Parathyroid adenoma (tissue), 2 donors: Measurements from ENCODE around the gene CHCHD3.

Experiments
- H2AFZ ChIP-seq: fragments of 300-600 bp; sonication (generic); one replicate; pipeline ENCODE4 v1.7.0; 2017; ENCODE audit warnings: antibody characterized with exemption, mild to moderate bottlenecking
- H3K27ac ChIP-seq: fragments of 300-600 bp; sonication (generic); one replicate; pipeline ENCODE4 v1.7.0; 2017
- H3K27me3 ChIP-seq: fragments of 300-600 bp; sonication (generic); one replicate; pipeline ENCODE4 v1.7.0; 2017; ENCODE audit warnings: low read length; ENCODE audit not compliant: control insufficient read depth, insufficient read depth
- H3K36me3 ChIP-seq: fragments of 300-600 bp; sonication (generic); one replicate; pipeline ENCODE4 v1.7.0; 2017; ENCODE audit warnings: low read length; ENCODE audit not compliant: control insufficient read depth, insufficient read depth
- H3K4me1 ChIP-seq: fragments of 300-600 bp; sonication (generic); one replicate; pipeline ENCODE4 v1.7.0; 2017; ENCODE audit warnings: control low read depth
- H3K4me2 ChIP-seq: fragments of 300-600 bp; sonication (generic); one replicate; pipeline ENCODE4 v1.7.0; 2017; ENCODE audit warnings: low read length
- H3K4me3 ChIP-seq: fragments of 300-600 bp; sonication (generic); one replicate; pipeline ENCODE4 v1.7.0; 2017; ENCODE audit warnings: low read depth, low read length
- H3K79me2 ChIP-seq: fragments of 300-600 bp; sonication (generic); one replicate; pipeline ENCODE4 v1.7.0; 2017; ENCODE audit warnings: control low read depth
- H3K9ac ChIP-seq: fragments of 300-600 bp; sonication (generic); one replicate; pipeline ENCODE4 v1.7.0; 2017; ENCODE audit warnings: mild to moderate bottlenecking
- H3K9me3 ChIP-seq: fragments of 300-600 bp; sonication (generic); one replicate; pipeline ENCODE4 v1.7.0; 2017; ENCODE audit warnings: low read length; ENCODE audit not compliant: control insufficient read depth
- TF ChIP-seq, protein P1 (sequence below): fragments of 300-600 bp; sonication (generic); IDR thresholded peaks from one replicate; pipeline ENCODE4 v1.7.0; 2017; ENCODE audit warnings: antibody characterized with exemption, mild to moderate bottlenecking
- donor health status: primary hyperparathyroidism.

The CHCHD3 gene

DNA sequence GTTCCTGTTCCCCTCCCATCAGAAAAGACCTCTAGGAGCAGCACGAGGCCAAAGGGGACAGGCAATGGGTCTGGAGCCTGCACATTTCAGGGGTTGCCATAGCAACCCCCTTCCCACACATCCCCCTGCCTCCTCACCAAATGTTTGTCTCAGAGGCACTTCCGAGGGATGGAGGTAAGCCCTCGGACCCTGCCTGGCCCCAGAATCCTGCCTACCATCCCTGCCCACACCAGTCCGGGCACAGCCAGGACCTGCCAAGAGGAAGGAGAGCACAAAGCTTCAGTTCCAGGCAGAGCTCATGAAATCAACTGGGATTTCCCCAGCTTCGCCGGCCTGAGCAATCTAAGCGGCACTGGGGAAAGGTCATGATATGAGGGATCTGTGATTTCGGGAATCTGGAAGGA, 330.6 kb downstream of the CHCHD3 start:
- no peak overlapping the region for H3K27ac ChIP-seq
- H3K79me2 ChIP-seq: no peaks in the 10 kb centered on the region
- no peak overlapping the region for H3K4me2 ChIP-seq
- peaks cover 3% of the 10 kb centered on the region for H3K4me1 ChIP-seq
- H3K4me3 ChIP-seq: no peak overlapping the region
- H2AFZ ChIP-seq: no peak overlapping the region
- no peaks in the 10 kb centered on the region for H3K9me3 ChIP-seq
- TF ChIP-seq, protein P1, sequence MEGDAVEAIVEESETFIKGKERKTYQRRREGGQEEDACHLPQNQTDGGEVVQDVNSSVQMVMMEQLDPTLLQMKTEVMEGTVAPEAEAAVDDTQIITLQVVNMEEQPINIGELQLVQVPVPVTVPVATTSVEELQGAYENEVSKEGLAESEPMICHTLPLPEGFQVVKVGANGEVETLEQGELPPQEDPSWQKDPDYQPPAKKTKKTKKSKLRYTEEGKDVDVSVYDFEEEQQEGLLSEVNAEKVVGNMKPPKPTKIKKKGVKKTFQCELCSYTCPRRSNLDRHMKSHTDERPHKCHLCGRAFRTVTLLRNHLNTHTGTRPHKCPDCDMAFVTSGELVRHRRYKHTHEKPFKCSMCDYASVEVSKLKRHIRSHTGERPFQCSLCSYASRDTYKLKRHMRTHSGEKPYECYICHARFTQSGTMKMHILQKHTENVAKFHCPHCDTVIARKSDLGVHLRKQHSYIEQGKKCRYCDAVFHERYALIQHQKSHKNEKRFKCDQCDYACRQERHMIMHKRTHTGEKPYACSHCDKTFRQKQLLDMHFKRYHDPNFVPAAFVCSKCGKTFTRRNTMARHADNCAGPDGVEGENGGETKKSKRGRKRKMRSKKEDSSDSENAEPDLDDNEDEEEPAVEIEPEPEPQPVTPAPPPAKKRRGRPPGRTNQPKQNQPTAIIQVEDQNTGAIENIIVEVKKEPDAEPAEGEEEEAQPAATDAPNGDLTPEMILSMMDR: no peak
- H3K36me3 ChIP-seq: no peaks in the 10 kb centered on the region
- no peaks in the 10 kb centered on the region for H3K27me3 ChIP-seq
- H3K9ac ChIP-seq: no peak overlapping the region

DNA sequence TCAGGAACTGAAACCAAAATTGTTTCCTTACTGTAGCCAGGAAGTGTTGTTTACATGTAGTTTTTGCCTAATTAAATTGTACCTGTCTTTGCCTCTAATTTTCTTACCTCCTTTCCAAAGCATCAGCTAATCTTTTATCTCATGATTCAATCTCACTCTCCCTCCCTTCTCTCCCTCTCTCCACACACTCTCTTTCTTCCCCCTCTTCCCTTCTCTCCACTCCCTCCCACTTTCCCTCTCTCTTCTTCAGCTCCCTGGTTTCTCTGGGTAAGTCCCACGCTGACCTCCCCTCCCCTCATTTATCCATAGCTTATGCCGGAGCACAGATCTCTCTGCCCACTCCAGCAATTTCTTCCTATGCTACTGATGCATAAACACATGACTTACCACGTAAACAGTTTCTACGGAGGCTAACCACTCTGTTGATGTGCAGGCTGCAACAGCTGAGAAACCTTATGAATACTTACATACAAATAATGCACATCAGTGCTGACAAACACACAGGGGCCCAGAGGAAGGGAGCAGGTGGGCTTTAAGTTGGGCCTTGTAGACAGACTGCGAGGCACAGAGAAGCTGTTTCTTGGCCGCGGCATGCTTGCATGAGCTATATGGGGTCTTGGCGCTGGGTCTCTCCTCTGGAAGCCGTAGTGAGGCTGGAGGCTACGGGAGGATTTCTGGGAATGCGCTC, 331.2 kb downstream of the CHCHD3 start:
- no peak overlapping the region for H3K4me2 ChIP-seq
- no peak overlapping the region for H3K9ac ChIP-seq

DNA sequence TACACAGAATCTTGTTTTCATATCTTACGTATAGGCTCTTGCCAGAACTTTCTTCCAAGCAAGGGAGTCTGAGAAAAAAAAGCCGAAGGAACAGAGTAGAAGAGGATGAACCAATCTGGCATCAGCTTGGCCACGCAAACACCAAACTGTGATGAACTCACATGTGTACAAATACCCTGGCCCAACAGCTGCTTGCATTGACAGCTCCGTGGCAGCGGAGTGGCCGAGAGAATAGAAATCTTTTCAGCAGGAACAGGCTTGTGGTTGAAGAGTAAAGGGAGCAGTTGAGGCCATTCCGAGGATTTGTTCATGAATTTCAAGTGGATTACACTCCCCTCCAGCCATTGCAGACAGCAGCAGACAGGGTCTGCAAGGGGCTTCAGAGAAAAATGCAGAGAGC, 331.8 kb downstream of the CHCHD3 start:
- H3K4me1 ChIP-seq: peaks cover 3% of the 10 kb centered on the region
- no peaks in the 10 kb centered on the region for H3K79me2 ChIP-seq
- no peaks in the 10 kb centered on the region for H3K9me3 ChIP-seq
- TF ChIP-seq, protein P1: no peak
- no peak overlapping the region for H2AFZ ChIP-seq
- H3K9ac ChIP-seq: no peak overlapping the region
- H3K27me3 ChIP-seq: no peaks in the 10 kb centered on the region
- no peak overlapping the region for H3K27ac ChIP-seq
- H3K4me3 ChIP-seq: no peak overlapping the region
- H3K36me3 ChIP-seq: no peaks in the 10 kb centered on the region
- no peak overlapping the region for H3K4me2 ChIP-seq

More for the DNA sequence above, 331.2 kb downstream of the CHCHD3 start:
- no peak overlapping the region for H3K4me3 ChIP-seq
- no peaks in the 10 kb centered on the region for H3K79me2 ChIP-seq
- H2AFZ ChIP-seq: no peak overlapping the region
- no peaks in the 10 kb centered on the region for H3K36me3 ChIP-seq
- H3K4me1 ChIP-seq: peaks cover 3% of the 10 kb centered on the region
- TF ChIP-seq, protein P1: no peak
- no peak overlapping the region for H3K27ac ChIP-seq
- H3K9me3 ChIP-seq: no peaks in the 10 kb centered on the region
- H3K27me3 ChIP-seq: no peaks in the 10 kb centered on the region

DNA sequence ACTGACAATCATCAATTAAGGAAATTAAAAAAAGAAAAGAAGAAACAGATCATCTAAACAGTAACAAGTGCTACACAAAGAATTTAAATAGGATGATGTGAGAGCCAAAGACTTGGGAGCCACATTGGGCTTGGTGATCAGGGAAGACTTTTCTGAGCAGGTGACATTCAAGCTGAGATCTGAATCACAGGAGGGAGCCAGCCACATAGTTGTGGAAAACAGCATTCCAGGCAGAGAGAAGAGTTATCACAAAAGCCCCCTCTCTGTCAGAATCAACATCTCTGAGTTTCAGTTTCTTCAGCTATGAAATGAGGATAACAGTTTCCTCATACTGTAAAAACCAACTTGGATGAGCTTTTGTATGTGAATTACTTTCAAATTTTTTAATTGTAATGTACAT, 336.4 kb downstream of the CHCHD3 start:
- TF ChIP-seq, protein P1: no peak

DNA sequence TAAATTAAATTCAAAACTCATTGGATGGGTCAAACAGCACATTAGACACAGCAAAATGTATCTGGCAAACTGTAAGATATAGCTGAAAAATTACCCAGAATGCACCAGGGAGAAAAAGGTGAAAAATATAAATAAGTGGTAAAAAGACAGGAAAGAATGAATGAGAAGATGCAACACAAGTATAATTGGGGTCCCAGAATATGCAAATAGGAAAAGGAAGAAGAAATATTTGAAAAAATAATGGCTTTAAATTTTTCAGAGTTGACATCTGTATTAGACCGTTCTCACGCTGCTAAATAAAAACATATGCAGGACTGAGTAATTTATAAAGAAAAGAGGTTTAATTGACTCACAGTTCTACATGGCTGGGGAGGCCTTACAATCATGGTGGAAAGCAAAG, 337.9 kb downstream of the CHCHD3 start:
- no peak overlapping the region for H3K9ac ChIP-seq
- TF ChIP-seq, protein P1: no peak
- H3K79me2 ChIP-seq: no peaks in the 10 kb centered on the region
- H3K4me1 ChIP-seq: no peaks in the 10 kb centered on the region
- H3K4me2 ChIP-seq: no peak overlapping the region
- no peak overlapping the region for H2AFZ ChIP-seq
- H3K27me3 ChIP-seq: no peaks in the 10 kb centered on the region
- no peaks in the 10 kb centered on the region for H3K9me3 ChIP-seq
- no peaks in the 10 kb centered on the region for H3K36me3 ChIP-seq
- no peak overlapping the region for H3K4me3 ChIP-seq
- no peak overlapping the region for H3K27ac ChIP-seq

More for the DNA sequence above, 336.4 kb downstream of the CHCHD3 start:
- Histone ChIP-seq H3K36me3 (no peaks in the 10 kb centered on the region), H3K4me1 (peaks cover under 1% of the 10 kb centered on the region), H3K4me2 (no peak overlapping the region), H3K79me2 (no peaks in the 10 kb centered on the region), H3K27ac (no peak overlapping the region), H3K9me3 (no peaks in the 10 kb centered on the region), H3K4me3 (no peak overlapping the region), H2AFZ (no peak overlapping the region), H3K27me3 (no peaks in the 10 kb centered on the region), H3K9ac (no peak overlapping the region)
